ENCODE results near the gene AHNAK2.
"Not testable (repeated sequence)": the region's sequence is repeated elsewhere in the genome, so short reads cannot be mapped to it uniquely, and the experiment has no call there.

Gene AHNAK2

DNA sequence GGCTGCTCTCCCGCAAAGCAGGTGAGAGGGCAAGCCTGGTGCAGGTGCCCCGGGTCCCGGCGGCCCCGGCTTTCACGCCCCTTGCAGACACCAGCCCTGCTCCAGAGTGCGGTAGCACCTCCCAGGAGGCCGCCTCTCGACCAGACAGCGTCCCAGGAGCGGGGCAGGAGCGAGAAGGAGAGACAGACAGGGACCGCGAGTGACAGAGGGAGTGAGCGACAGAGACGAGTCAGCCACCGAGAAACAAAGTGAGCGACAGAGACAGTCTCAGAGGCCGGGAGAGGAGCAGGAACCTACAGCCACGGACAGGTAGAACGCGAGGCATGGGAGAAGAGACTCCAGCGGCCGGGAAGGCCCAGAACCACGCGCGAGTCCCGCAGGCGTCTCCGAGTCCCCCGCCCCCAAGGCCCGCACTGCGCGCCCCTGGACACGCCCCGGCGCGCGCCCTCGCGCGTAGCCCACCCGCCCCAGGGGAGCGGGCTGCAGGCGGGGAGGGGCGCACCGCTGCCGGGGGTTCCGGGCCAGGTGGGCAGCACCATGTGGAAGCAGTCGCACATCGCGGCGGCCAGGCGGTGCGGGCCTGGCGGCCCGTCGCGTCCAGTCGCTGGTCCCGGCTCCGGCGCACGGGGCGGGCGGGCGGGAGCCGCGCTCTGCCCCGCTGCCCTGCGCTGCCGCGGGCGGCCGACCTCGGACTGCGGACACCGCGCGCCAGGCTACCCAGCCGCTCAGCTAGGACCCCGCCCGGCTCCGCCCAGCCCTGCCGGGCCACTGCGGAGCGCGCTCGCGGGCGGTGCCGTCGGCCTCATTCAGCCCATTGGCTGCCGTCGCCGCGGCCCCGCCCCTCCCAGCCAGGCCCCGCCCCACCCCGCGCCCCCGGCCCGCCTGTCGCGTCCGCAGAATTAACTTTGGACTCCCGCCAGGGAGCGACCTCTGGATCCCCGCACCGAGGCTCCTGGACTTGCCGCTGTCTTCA, at the start of gene AHNAK2:
Gene AHNAK2 (minus strand): TSS at position 694 of the 973 bp plus-strand sequence. CDS start 137 bp downstream, at position 557.
- DNase-seq (ENCODE audit: low read depth, low spot score): no peak

DNA sequence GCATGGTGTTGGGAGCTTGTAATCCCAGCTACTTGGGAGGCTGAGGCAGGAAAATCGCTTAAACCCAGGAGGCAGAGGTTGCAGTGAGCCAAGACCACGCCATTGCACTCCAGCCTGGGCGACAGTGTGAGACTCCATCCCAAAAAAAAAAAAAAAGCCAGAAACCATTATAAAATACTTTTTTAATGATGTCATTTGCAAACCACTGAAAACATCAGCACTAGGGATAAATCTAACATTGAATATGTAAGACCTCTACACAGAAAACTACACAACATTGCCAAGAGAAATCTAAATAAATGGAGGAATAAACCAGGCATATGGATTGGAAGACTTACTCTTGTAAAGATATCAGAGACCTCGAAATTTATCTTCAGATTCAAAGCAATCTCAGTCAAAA, 49.5 kb upstream of the AHNAK2 start:
- DNase-seq (ENCODE audit: low read depth, low spot score): not testable (repeated sequence)

DNA sequence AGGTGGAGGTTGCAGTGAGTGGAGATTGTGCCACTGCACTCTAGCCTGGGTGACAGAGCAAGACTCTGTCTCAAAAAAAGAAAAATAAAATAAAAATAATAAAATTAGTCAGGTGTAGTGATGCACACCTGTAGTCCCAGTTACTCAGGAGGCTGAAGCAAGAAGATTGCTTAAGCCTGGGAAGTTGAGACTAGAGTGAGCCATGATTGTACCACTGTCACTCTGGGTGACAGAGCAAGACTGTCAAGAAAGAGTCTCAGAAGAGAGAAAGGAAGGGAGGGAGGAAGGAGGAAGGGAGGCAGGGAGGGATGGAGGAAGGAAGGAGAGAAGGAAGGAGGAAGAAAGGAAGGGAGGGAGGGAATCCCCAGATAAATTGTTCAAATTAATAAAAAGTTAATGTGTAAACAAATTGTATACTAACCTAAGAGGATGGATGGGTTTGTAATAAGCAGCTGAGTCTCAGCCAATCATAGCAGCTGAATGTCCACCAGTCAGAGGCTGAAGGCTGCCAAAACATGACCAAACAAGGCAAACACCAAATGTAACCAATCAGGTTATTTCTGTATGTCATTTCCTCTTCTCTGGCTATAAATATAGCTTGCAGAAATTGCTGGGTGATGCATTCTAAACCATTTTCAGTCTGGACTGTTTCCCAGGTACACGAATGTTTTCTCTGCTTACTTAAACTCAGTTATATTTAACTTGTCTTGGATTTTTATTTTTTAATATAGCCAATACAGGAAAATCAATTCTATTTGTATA, 48.8 kb upstream of the AHNAK2 start:
- DNase-seq (ENCODE audit: low read depth, low spot score): no peak

DNA sequence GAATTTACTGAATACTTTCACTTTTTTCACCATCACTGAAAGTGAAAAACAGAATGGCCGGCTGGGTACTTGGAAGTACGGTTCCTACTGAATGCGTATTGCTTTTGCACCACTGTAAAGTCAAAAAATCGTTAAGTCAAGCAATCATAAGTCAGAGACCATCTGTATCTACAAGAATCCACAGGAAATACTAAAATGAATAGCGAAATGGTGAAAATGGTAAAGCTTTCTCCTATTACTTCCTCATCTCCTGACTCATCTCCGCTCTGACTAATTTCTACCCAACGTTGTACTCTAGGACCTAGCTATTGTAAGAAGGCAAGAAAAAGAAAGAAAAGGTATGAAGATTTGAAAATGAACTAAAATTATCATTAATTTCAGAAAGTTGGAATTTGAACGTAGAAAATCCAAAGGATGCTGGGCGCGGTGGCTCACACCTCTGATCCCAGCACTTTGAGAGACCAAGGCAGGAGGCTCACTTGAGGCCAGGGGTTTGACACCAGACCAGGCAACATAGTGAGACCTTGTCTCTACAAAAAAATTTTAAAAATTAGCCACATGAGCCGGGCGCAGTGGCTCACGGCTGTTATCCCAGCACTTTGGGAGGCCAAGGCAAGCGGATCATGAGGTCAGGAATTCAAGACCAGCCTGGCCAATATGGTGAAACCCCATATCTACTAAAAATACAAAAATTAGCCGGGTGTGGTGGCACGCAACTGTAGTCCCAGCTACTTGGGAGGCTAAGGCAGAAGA, 48.0 kb upstream of the AHNAK2 start:
- DNase-seq (ENCODE audit: low read depth, low spot score): no peak

DNA sequence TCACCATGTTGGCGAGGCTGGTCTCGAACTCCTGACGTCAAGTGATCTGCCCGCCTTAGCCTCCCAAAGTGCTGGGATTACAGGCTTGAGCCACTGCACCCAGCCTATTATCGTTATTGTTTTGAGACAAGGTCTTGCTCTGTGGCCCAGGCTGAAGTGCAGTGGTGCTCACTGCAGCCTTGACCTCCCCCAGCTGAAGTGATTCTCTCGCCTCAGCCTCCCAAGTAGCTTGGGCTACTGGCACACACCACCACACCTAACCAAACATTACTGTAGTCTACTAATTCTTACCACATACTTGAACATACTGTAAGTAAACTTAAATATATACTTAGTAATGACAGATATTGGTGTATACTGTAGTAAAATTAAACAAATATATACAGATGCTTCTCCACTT, 47.3 kb upstream of the AHNAK2 start:
- DNase-seq (ENCODE audit: low read depth, low spot score): no peak

DNA sequence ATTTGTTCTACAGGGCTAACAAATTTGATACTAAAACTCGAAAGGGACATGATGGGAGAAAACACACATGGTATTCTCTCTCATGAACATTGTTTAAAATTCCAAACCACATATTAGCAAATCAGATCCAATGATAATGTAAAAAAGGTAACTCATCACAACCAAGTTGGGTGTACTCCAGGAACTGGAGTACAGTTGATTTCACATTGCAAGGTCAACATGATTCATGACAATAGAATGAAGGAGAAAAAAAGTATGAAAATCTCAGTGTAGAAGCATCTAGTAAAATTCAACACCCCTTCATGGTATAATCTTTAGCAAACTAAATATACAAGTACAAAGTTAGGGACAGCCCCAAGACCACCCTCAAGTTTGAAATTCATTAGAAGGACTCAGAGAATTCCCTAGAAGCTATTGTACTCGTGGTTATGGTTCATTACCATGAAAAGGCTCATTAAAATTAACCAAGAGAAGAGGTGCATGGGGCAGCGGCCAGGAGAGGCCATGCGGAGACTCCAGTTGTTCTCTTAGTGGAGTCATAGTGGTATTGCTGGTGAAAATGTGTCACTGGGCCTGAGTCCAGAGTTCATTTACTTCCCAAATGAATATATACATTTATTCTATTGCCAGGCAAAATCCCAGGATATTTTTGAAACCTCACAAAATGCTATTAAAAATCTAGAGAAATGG, 45.8 kb upstream of the AHNAK2 start:
- DNase-seq (ENCODE audit: low read depth, low spot score): no peak

DNA sequence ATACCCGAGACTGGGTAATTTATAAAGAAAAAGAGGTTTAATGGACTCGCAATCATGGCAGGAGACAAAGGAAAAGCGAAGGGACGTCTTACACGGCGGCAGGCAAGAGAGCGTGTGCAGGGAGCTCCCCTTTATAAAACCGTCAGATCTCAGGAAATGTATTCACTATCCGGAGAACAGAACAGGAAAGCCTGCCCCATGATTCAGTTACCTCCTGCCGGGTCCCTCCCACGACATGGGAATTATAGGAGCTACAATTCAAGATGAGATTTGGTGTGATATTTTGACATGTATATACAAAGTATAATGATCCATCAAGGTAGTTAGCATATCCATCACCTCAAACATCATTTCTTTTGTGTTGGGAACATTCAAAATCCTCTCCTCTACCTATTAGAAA, 45.0 kb upstream of the AHNAK2 start:
- DNase-seq (ENCODE audit: low read depth, low spot score): no peak

DNA sequence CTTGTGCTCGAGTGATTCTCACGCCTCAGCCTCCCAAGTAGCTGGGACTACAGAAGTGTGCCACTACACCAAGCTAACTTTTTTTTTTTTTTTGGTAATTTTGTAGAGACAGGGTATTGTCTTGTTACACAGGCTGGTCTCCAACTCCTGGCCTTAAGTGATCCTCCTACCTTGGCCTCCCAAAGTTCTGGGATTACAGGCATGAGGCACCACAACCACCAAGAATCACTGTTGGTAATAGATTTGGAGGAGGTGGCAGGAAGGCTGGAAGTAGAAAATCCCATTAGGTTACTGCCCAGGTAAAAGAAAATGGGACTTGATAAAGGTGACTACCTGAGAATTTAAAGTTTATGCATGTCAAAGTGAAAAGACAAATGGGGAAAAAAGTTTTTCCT, 44.1 kb upstream of the AHNAK2 start:
- DNase-seq (ENCODE audit: low read depth, low spot score): no peak

DNA sequence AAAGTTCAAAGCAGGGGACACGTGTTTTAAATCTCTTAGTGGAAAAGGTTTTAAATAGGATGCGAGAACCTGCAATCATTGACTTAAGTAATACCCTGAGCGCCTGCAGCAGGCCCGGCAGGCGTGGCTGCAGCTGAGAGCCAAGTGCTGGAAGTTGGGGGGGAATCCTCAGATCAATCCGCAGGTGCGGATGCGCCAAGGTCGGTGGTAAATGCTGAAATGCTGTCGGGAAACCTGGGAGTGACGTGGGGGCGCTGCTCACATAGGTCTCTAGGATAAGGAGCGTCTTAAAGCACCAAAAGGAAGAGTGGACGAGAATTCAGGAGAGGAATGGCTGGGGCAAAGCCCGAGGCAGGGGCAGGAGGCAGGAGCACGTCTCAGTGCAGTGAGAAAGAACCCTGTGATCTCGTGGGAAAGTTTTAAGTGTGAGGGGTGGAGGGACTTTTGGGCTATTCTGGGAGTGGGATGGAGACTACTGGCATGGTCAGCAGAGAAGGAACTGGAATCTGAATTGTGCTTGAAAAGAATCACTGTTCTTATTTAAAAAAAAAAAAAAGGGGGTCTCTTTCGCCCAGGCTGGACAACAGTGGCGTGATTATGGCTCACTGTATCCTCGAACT, 43.6 kb upstream of the AHNAK2 start:
- no peak for DNase-seq (ENCODE audit: low read depth, low spot score)

DNA sequence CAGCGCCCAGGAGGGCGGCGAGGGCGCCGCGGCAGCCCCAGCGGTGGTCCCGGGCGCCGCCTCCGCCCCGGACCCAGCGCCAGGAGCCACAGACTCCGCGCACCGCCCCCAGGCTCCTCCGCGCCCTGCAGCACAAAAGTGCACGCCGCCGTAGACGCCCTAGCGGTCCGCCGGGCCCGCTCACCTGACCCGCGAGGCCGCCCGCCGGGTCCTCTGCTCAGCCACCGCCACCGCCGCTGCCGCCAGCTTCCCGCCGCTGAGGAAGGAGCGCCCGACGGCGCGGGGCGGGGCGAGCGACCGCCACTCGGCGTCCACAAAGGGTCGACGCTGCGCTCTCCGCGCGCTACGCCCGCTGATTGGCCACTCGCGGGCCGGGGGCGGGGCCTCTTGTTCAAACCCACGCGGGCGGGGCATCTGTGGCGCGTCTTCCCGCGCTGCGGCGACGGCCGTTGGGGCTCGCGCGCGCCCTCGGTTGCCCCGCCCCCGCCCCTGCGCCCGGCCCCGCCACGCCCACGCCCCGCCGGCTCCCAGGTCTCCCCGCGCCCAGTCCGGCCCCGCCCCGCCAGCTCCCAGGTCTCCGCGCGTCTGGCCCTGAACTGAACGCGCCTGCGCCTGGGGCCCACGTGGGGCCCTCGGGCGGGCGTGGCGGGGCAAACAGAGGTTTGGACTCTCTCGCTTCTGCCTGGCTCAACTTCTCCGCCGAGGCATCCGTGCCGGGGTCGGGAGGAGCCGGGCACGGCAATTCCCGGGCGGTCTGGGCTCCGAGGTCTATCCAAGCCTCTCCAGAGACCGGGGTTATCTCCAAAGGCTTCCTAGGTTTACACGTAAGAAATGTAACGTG, 42.9 kb upstream of the AHNAK2 start, which contains the start of gene CDCA4:
Gene CDCA4 (minus strand): TSS at position 269 of the 841 bp plus-strand sequence. CDS start 9,154 bp downstream, outside the sequence.
- DNase-seq (ENCODE audit: low read depth, low spot score): peak; percentile 86

DNA sequence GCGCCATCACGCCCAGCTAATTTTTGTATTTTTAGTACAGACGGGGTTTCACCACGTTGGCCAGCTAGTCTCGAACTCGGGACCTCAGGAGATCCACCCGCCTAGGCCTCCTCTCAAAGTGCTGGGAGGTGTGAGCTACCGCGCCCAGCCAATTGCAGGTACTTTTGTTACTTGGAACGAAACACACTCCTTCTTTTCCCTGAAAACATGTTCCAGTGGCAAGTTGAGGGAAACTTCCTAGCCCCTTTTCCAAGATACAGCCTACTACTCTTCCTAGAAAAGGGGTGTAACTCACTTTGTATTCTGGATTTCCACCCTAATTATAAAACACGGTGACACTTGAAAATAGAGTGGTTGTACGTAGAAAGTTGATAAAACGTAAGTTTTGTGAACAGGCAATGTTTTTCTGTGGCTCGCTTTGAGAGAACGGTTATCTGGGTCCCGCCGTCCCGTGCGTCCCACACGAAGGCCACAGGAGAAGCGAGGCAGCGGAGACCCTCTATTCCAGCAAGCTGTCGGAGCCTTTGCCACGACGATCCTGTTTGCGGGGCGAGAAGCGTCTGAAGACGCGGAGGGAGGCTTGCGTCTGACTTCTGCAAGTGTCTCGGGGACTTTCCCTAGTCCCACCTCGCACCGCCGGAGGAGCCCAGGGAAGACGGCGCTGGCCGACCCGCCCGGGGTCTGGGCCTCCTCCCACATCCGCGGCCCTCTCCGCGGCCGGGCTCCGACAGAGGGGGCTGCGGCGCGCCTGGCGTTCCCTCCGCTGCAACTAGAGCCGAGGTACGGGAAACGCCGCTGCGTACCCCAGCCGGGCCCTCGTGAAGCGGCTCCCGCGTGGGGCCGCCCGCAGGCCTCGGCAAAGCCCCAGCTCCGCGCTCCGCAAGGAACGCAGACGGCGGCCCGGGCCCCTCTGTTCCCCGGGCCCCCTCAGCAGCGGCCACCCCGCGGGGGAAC, 42.0 kb upstream of the AHNAK2 start:
- no peak for DNase-seq (ENCODE audit: low read depth, low spot score)

DNA sequence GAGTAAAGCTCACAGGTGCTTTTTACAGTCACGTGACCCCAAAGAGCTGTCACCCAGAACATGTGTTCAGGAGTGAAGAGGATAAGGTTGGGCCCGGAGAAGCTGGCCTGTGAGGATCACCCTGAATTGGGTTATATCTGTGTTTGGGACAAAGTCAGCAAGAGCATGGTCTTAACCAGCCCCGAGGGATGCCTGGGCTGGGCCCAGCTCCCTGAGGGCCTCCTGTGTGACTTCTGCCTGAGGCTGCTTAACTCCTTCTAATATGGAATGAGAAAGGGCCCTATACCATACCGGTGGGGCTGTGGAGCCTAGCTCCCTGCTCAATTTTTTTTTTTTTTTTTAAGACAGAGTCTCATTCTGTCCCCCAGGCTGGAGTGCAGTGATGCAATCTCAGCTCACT, 40.2 kb upstream of the AHNAK2 start:
- no peak for DNase-seq (ENCODE audit: low read depth, low spot score)

DNA sequence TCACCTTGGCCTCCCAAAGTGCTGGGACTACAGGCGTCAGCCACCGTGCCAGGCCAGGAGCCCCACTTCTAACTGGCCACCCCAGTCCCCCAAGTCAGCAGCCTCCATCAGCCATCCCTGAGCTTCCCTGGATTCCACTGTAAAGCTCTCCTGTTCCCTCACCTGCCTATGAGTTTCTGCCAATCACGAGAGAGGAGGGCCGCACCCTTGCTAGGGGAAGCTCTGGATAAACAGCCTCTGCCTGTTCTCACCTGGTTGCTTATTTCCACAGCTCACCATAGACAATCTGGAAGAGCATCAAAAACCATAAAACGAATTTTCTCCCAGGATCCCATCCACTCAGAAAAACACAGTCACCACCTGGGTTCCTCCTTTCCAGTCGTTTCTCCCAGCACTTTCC, 37.7 kb upstream of the AHNAK2 start:
- no peak for DNase-seq (ENCODE audit: low read depth, low spot score)

DNA sequence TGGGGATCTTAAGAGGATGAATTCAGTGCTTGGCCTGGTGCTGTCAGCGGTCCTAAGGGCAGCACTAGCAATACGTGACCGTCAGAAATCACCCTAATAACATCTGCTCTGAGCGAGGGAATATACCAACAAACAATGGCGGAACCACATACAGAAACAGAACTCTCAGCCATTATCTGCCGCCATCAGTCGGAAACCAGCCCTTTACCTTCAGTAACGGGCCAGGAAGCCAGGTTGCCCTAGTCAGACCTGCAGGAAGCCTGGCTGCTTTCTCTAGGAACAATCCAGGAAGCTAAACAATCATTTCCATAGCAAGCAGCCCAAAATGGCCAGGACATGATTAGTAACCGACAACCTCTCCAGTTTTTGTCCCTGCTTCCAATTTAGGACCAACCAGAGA, 37.1 kb upstream of the AHNAK2 start:
- DNase-seq (ENCODE audit: low read depth, low spot score): no peak

DNA sequence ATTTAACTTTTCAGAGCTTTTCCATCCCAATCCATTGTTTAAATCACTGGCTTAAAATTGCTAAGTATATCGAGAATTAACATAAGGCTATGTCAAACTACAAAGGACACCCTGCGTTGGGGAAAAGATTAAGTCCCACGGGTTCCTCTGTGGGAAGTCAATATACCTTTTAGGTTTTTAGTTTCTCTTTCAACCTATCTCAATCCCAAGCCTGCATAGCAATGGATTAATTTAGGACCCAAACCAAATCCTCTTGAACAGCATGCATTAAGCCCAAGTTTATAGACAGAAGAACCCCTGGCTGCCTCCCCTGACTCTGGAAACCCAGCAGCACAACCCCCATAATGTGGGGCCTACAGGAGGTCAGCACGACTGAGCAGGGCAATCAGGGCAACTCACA, 36.5 kb upstream of the AHNAK2 start:
- no peak for DNase-seq (ENCODE audit: low read depth, low spot score)

DNA sequence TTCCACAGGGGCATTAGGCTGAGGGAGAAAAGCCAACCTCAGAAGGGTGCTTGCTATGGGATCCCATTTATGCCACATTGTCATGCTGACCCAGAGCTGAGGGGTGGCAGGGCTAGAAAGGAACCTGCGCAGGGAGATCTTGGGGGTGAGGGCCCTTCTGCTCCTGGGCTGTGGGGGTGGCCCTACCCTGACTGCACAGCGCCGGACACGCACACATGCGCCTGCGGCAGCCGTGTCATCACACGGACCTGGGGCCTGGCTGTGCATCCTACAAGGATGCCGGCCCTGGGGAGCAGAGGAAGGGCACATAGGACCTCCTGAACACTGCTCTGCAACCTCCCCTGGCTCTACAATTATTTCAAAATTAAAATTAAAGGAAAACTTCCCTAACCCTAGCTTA, 35.9 kb upstream of the AHNAK2 start:
- no peak for DNase-seq (ENCODE audit: low read depth, low spot score)

DNA sequence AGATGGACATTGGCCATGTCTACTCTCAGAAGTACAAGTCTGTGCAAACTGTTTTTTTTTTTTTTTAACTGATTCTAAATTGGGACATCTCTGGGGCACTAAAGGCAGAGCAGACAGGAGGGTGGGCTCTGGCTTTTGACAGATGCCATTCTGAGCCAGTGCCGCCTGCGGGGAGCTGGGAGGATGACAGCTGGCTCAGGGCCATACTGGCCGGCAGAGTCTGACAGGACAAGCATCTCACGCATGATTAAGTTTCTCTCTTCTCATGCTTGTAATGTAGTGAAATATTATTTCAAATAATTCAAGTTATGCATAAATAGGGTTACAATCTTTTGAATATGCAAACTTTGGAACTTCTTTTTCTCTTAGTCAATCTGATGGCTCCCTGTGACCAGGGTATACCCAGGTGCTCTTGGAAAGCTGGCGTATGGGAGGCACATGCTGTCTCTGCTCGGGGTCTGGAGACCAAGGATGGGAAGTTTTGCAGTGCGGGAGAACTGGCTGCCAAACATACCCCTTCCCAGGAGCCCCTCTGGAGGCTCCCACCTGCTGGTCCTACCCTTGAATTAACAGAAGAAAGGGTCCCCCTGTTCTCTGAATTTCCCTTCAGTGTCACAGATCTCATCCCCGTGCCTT, 35.1 kb upstream of the AHNAK2 start:
- DNase-seq (ENCODE audit: low read depth, low spot score): no peak
